Endothelial cell (in vitro differentiated cells): ENCODE data around the gene ATP2B2. TPM values are rescaled to one million over a fixed set of nuclear protein-coding genes. Genes with fewer than 3 reads are reported as not detected.

Source experiments
- DNase-seq: peaks from one replicate; pipeline ENCODE4 v3.0.0; 2021; ENCODE audit warnings: low spot score
- H3K27ac Mint-ChIP-seq: one replicate; pipeline ENCODE4 v1.8.0; 2021; ENCODE audit warnings: mixed read lengths, inconsistent platforms; ENCODE audit not compliant: unreplicated experiment
- H3K27me3 Mint-ChIP-seq: one replicate; pipeline ENCODE4 v1.8.0; 2021; ENCODE audit warnings: mild to moderate bottlenecking, moderate library complexity, mixed read lengths, inconsistent platforms; ENCODE audit not compliant: unreplicated experiment
- H3K36me3 Mint-ChIP-seq: one replicate; pipeline ENCODE4 v1.8.0; 2021; ENCODE audit warnings: mild to moderate bottlenecking, low read depth, mixed read lengths, inconsistent platforms; ENCODE audit not compliant: unreplicated experiment
- H3K4me1 Mint-ChIP-seq: one replicate; pipeline ENCODE4 v1.8.0; 2021; ENCODE audit warnings: mild to moderate bottlenecking, mixed read lengths, inconsistent platforms; ENCODE audit not compliant: unreplicated experiment
- H3K4me3 Mint-ChIP-seq: one replicate; pipeline ENCODE4 v1.8.0; 2021; ENCODE audit warnings: mild to moderate bottlenecking, mixed read lengths, inconsistent platforms; ENCODE audit not compliant: unreplicated experiment
- H3K9me3 Mint-ChIP-seq: one replicate; pipeline ENCODE4 v1.8.0; 2021; ENCODE audit warnings: mixed read lengths, inconsistent platforms; ENCODE audit not compliant: unreplicated experiment
- CTCF ChIP-seq: fragments of 200-600 bp; sonication (generic); IDR thresholded peaks from one replicate; pipeline ENCODE4 v1.5.0; 2021; ENCODE audit warnings: antibody characterized with exemption; ENCODE audit not compliant: unreplicated experiment
- total RNA-seq: library from RNA; stranded (reverse); fragmentation: NEBNext Ultra II Directional; extraction: Animal tissue kit (Norgen Biotek cat#: 25700); gene quantifications from one replicate; pipeline ENCODE4 v1.2.1, GENCODE V29; 2021; ENCODE audit not compliant: unreplicated experiment

Gene ATP2B2
- total RNA-seq, 1 donor from 2014 or later, result 1.7 TPM

DNA sequence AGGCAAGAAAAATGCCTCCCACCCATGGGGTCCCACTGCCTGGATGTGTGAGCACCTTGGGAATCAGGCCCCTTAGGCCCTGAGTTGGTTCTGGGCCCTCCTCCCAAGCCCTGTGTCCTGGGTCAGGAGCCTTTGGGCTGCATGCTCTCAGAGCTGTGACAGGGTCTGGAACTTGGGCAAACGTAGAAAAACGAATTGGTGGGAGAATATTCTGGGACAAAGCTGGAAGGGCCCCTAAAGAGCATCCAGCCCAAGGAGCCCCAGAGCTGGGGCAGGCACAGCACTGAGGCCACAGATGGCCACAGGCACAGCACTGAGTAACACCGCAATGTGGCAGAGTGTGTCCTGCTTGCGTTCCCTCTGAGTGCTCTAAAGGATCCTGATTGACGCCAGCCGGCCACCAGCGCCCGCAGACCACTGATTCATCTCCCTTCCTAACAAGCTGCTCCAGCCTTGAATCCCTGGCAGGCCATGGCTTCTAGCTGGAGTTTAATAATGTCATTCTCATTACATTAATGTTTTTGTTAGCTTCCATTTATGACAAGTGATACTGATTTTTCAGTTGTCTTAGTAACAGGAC, 165.9 kb downstream of the ATP2B2 start:
- no peak overlapping the region for H3K27ac Mint-ChIP-seq
- peaks cover 21% of the 10 kb centered on the region for H3K4me1 Mint-ChIP-seq
- DNase-seq, result no peak
- H3K4me3 Mint-ChIP-seq, result no peak overlapping the region
- H3K9me3 Mint-ChIP-seq, result no peaks in the 10 kb centered on the region
- H3K36me3 Mint-ChIP-seq, result no peaks in the 10 kb centered on the region
- no peak for TF ChIP-seq CTCF
- peaks cover 4% of the 10 kb centered on the region for H3K27me3 Mint-ChIP-seq

- Mint-ChIP-seq H3K36me3 (no peaks in the 10 kb centered on the region), H3K4me1 (peaks cover 25% of the 10 kb centered on the region), H3K9me3 (no peaks in the 10 kb centered on the region), H3K4me3 (peak overlapping the region; percentile 26), H3K27me3 (peaks cover 7% of the 10 kb centered on the region), H3K27ac (peak overlapping the region; percentile 34)
- TF ChIP-seq CTCF, result no peak
- peak; percentile 36 for DNase-seq
Observed at GRCh38 chr3:10338591-10339353, 166.6 kb downstream of the ATP2B2 start.

DNA sequence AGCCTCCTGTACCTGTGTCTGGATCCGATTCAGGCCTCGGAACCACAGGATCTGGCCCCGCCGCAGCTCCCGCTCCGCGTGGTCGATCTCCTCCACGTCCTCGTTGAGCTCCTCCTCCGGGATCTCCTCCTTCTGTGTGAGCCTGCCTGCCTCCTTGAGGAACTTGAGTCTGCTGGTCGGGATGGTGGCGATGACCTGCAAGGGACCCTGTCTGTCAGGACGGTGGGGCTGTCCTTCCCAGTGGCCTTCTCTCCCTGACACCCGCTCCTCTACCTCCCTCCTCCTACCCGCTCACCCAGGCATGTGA, 167.3 kb downstream of the ATP2B2 start:
- TF ChIP-seq CTCF, result no peak
- no peaks in the 10 kb centered on the region for H3K36me3 Mint-ChIP-seq
- DNase-seq, result no peak
- H3K9me3 Mint-ChIP-seq, result no peaks in the 10 kb centered on the region
- peaks cover 6% of the 10 kb centered on the region for H3K27me3 Mint-ChIP-seq
- peaks cover 25% of the 10 kb centered on the region for H3K4me1 Mint-ChIP-seq
- peak overlapping the region; percentile 26 for H3K4me3 Mint-ChIP-seq
- H3K27ac Mint-ChIP-seq, result peak overlapping the region; percentile 34

DNA sequence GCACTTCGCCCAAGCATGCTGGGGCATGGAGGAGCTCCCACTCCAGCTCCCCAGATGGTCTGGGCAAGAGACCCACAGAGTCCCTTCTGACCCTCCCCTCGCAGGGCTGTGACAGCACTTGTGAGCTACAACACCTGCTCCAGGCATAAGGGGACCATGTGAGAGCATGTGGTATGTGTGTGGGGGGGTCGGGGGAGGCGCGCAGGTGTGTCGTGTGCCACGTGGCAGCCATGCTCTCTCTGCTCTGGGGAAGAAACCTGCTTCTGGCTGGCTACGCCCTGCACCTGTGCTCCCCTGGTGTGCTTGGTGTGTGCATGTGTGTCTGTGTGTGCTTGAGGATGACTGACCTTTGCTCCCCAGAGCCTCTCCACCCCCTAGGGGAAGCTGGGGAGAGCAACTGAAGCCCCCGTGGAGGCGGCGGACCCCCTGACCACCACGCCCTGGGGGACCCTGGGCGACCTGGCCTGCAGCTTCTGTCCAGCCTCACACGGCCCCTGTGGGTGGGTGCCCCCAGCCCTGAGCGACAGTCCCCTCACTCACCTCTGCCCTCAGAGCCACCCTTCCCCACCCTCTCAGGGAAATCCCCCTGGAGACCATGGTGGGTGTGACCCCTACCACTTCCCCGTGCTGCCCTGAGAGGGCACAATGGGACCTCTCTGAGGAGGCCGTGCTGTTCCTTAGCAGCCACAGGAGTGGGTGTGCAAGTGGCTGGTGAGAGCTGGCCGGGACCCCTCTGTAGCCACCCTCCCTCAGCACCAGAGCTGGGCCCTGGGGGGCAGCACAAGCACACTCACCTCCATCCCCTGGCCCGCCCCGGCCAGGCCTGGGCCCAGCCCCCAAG, 167.8 kb downstream of the ATP2B2 start:
- Mint-ChIP-seq H3K9me3 (no peaks in the 10 kb centered on the region), H3K27ac (no peak overlapping the region), H3K36me3 (no peaks in the 10 kb centered on the region), H3K27me3 (peaks cover 6% of the 10 kb centered on the region), H3K4me3 (no peak overlapping the region), H3K4me1 (peaks cover 25% of the 10 kb centered on the region)
- no peak for TF ChIP-seq CTCF
- DNase-seq, result no peak
